ENCODE results near the gene KRTAP5-5.
"Not testable (repeated sequence)": the region's sequence is repeated elsewhere in the genome, so short reads cannot be mapped to it uniquely, and the experiment has no call there.

KRTAP5-5 gene

GRCh38 chr11:1660111-1660867, 30.7 kb downstream of the KRTAP5-5 start:
- DNase-seq = no peak

- not testable (repeated sequence) for DNase-seq
Measured at GRCh38 chr11:1661454-1662269, 32.1 kb downstream of the KRTAP5-5 start.

- DNase-seq = not testable (repeated sequence)
Measured at GRCh38 chr11:1662699-1663283, 33.2 kb downstream of the KRTAP5-5 start.

- no peak for DNase-seq
Measured at GRCh38 chr11:1665313-1665712, 35.7 kb downstream of the KRTAP5-5 start.

- DNase-seq = no peak
Measured at GRCh38 chr11:1667121-1667850, 37.7 kb downstream of the KRTAP5-5 start.

- DNase-seq = no peak
Measured at GRCh38 chr11:1667906-1668305, 38.3 kb downstream of the KRTAP5-5 start.

GRCh38 chr11:1668911-1669473, 39.4 kb downstream of the KRTAP5-5 start:
- no peak for DNase-seq

- no peak for DNase-seq
Measured at GRCh38 chr11:1669546-1670218, 40.1 kb downstream of the KRTAP5-5 start.

GRCh38 chr11:1670457-1670856, 40.9 kb downstream of the KRTAP5-5 start:
- DNase-seq = not testable (repeated sequence)

- DNase-seq = no peak
Measured at GRCh38 chr11:1670905-1671371, 41.4 kb downstream of the KRTAP5-5 start.

GRCh38 chr11:1671658-1672057, 42.1 kb downstream of the KRTAP5-5 start:
- no peak for DNase-seq

- DNase-seq = no peak
Measured at GRCh38 chr11:1672613-1673350, 43.2 kb downstream of the KRTAP5-5 start.

- DNase-seq = no peak
Measured at GRCh38 chr11:1673446-1674172, 44.0 kb downstream of the KRTAP5-5 start.

- no peak for DNase-seq
Measured at GRCh38 chr11:1674173-1675131, 44.9 kb downstream of the KRTAP5-5 start.

- no peak for DNase-seq
Measured at GRCh38 chr11:1675536-1676228, 46.1 kb downstream of the KRTAP5-5 start.

GRCh38 chr11:1676229-1676740, 46.7 kb downstream of the KRTAP5-5 start:
- no peak for DNase-seq

GRCh38 chr11:1679881-1680280, 50.3 kb downstream of the KRTAP5-5 start:
- no peak for DNase-seq
